HL-60 (cell line): ENCODE measurements around the gene CCDC51.

Source experiments
- CTCF ChIP-seq: IDR thresholded peaks from one replicate; pipeline ENCODE4 v1.5.1; 2011; ENCODE audit warnings: low read length, control low read depth, inconsistent platforms; ENCODE audit not compliant: insufficient read depth
- GABPA ChIP-seq: IDR thresholded peaks from 2 replicates; pipeline ENCODE4 v1.6.1; 2012; ENCODE audit warnings: low read depth
- POLR2AphosphoS5 ChIP-seq: IDR thresholded peaks from 2 replicates; pipeline ENCODE4 v1.6.1; 2012; ENCODE audit warnings: low read depth

GRCh38 chr3:48463703-48464102 lies 23.8 kb upstream of the CCDC51 start:
- no peak for TF ChIP-seq CTCF
- TF ChIP-seq POLR2AphosphoS5: no peak
- no peak for TF ChIP-seq GABPA
